Measurements from ENCODE around the gene IRAK1.

The IRAK1 gene

DNA sequence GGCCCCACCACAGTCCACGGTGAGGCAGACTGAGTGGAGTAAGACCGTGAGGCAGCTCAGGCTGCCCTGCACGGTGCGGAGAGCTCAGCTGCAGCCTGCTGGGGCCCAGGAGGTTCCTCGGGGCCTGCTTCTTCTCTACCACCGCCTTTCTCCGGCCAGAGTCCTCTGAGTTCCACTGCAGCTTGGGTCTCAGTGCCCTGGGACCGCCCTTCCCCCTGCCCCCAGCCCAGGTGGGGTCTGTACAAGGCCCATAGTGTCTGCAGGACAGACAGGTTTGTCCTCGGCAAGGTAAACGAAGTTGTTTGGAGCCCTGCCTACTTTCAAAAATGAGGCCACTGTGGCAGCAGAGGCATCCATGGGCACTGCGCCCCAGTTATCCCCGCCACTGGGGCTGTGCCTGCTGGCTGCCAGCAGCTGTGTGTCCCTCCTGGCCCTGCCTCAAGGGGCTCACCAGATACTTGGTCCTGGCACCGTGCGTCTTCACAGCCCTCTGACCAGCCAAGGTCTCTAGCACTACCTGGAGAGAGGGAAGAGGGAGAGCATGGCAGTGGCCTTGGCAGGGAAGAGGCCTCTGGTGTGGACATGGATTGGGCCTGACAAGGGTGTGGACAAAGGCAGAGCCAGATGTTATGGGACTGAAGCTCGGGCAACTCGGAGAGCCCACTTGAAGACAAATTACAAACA, 4.0 kb downstream of the IRAK1 start:
- no peak overlapping the region for H3K4me3 ChIP-seq (ENCODE audit: low read length)
- TF ChIP-seq, protein P1, sequence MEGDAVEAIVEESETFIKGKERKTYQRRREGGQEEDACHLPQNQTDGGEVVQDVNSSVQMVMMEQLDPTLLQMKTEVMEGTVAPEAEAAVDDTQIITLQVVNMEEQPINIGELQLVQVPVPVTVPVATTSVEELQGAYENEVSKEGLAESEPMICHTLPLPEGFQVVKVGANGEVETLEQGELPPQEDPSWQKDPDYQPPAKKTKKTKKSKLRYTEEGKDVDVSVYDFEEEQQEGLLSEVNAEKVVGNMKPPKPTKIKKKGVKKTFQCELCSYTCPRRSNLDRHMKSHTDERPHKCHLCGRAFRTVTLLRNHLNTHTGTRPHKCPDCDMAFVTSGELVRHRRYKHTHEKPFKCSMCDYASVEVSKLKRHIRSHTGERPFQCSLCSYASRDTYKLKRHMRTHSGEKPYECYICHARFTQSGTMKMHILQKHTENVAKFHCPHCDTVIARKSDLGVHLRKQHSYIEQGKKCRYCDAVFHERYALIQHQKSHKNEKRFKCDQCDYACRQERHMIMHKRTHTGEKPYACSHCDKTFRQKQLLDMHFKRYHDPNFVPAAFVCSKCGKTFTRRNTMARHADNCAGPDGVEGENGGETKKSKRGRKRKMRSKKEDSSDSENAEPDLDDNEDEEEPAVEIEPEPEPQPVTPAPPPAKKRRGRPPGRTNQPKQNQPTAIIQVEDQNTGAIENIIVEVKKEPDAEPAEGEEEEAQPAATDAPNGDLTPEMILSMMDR (conservative IDR thresholded peaks at IDR 0.05; ENCODE audit: low read depth, low read length): no peak
- DNase-seq (ENCODE audit: low read depth): no peak

DNA sequence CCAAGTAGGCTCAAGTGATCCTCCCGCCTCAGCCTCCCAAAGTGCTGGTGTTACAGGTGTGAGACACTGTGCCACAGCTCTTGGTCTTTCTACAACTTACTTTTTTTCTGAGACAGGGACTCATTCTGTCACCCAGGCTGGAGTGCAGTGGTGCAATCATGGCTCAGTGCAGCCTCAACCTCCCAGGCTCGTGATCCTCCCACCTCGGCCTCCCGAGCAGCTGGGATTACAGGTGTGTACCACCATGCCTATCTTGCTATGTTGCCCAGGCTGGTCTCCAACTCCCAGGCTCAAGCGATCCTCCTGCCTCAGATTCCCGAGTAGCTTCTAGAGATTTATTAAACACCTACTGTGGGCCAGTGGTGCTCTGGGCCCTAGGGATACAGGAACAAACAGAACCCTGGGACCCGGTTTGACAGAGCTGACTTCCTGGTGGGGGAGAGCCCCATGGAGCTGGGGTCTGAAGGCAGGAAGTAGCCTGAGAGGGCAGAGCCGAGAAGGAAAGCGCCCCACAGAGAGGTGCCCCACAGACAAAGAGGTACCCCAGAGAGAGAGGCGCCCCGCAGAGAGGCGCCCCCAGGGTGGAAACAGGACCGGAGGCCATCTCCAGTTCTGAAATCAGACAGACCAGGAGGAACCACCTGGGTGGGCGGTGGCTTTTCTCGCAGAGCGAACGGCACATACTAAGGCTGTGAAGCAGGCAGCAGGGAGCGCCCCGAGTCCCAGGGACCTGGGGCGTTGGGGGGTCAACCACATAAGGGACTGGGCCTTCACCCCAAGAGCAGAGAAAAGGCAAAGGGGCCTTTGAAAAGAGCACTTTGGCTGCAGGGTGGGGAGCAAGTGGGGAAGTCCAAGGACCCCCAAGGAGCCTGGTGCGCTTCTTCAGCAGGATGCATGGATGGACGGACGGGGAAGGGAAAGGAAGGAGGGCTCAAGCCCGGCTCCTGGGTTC, 5.0 kb downstream of the IRAK1 start:
- TF ChIP-seq, protein P1 (conservative IDR thresholded peaks at IDR 0.05; ENCODE audit: low read depth, low read length): no peak
- H3K4me3 ChIP-seq (ENCODE audit: low read length): no peak overlapping the region
- DNase-seq (ENCODE audit: low read depth): no peak

DNA sequence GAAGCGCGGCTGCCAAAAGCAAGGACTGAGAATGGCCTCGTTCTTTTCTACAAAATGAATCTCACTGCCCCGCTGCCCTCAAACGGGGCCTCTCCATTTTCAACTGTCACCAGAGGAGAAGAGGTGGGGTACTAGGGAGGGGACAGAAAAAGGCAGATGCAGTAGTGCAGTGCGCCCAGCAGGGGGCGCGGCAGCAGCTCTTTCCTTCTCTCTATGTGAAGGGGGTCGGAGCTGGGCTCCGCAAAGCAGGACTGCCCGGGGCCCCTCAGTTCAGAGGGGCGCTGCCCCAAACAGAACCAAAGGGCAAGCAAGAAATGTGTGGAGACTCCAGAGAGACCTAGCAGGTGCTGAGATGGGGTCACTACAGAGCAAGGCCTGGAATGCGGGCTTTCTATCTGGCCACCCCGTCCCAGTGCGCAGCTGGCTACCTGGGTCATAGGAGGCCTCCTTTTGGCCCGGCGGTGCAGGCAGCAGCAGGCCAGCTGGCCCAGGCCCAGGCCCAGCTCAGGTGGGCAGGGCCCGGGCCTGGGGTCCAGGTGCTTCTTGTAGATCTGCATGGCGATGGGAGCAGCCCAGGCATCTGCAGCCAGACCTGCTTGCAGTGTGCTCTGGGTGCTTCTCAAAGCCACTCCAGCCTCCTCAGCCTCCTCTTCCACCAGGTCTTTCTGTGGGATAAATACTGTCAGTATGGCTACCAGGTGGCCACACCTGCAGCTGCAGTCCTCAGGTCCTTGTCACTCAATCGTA, 5.9 kb downstream of the IRAK1 start:
- DNase-seq (ENCODE audit: low read depth): no peak
- no peak overlapping the region for H3K4me3 ChIP-seq (ENCODE audit: low read length)
- TF ChIP-seq, protein P1 (conservative IDR thresholded peaks at IDR 0.05; ENCODE audit: low read depth, low read length): peak; percentile 93

DNA sequence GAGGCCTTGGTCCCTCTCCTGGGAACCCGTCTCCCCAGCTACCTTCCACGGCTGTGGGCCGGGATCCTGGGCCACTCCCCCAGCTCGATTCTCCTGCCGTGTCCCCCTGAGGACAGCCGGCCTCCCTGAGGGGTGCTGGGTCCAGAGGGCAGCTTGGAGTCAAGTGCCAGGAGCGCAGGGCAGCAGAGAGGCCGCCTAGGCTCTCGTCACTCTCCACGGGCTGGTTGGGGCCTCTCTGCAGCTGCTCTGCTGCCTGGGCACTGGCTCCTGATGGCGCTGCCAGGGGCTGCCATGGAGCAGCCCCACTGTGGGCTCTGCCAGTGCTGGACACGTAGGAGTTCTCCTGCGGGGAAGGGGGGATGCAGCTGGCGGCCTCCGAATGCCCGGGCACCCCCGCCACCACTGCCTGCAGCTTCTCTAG, 6.7 kb downstream of the IRAK1 start:
- TF ChIP-seq, protein P1 (conservative IDR thresholded peaks at IDR 0.05; ENCODE audit: low read depth, low read length): no peak
- no peak for DNase-seq (ENCODE audit: low read depth)
- no peak overlapping the region for H3K4me3 ChIP-seq (ENCODE audit: low read length)

DNA sequence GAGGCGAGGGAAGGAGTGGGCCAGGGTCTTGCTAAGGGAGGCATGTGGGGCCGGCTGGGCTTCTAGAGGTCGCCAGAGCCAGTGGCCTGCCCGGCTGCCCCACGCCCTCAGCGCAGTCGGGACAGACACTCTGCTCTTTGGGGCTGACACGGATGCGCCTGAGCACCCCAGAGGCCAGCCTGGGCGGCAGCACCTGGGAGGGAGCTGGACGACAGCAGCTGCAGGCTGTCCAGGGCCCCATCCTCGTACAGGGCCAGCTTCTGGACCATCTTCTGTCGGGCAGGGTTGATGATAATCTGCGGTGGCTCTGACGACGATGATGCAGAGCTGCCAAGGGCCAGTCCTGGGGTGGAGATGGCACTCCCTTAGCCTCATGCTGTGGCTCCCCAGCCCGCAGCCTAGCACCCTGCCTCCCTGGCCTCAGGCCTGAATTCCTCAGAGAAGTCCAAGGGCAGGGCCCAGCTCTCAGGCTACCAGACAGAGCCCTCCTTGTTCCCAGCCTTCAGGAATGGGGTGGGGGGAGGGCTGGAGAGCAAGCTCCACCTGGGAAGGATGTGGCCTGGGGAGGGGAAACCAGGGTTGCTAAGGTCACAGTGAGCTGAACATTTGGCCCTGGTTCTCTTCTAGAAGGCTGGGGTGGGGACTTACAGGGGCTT, 7.2 kb downstream of the IRAK1 start:
- TF ChIP-seq, protein P1 (conservative IDR thresholded peaks at IDR 0.05; ENCODE audit: low read depth, low read length): no peak
- H3K4me3 ChIP-seq (ENCODE audit: low read length): no peak overlapping the region
- peak; percentile 63 for DNase-seq (ENCODE audit: low read depth)

Measured in retinal pigment epithelial cell (primary cell).